PC-9 (cell line): ENCODE results near the gene MYOF.

ENCODE experiments used
- EZH2 ChIP-seq: fragments of 200-600 bp; sonication (generic); IDR thresholded peaks from 2 replicates; pipeline ENCODE4 v1.8.0; 2017; ENCODE audit warnings: antibody characterized with exemption, low read depth
- TF ChIP-seq, protein P1 (sequence below): fragments of 200-600 bp; sonication (generic); conservative IDR thresholded peaks from 2 replicates; pipeline ENCODE4 v1.6.1; 2017; ENCODE audit warnings: mixed run types, antibody characterized with exemption, mild to moderate bottlenecking, moderate library complexity

- TF ChIP-seq, protein P1, sequence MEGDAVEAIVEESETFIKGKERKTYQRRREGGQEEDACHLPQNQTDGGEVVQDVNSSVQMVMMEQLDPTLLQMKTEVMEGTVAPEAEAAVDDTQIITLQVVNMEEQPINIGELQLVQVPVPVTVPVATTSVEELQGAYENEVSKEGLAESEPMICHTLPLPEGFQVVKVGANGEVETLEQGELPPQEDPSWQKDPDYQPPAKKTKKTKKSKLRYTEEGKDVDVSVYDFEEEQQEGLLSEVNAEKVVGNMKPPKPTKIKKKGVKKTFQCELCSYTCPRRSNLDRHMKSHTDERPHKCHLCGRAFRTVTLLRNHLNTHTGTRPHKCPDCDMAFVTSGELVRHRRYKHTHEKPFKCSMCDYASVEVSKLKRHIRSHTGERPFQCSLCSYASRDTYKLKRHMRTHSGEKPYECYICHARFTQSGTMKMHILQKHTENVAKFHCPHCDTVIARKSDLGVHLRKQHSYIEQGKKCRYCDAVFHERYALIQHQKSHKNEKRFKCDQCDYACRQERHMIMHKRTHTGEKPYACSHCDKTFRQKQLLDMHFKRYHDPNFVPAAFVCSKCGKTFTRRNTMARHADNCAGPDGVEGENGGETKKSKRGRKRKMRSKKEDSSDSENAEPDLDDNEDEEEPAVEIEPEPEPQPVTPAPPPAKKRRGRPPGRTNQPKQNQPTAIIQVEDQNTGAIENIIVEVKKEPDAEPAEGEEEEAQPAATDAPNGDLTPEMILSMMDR = no peak
- TF ChIP-seq EZH2 = no peak
Measured at GRCh38 chr10:93305122-93305521, 177.0 kb downstream of the MYOF start.
